Mesenchymal stem cell (in vitro differentiated cells and primary cell): Measurements from ENCODE around the gene RMRP.
A peak's percentile ranks its signal among the peaks of the same experiment; 100 is the strongest.

ENCODE experiments used
- DNase-seq: peaks from one replicate; pipeline ENCODE4 v3.0.0-alpha.2; 2013
- H2AFZ ChIP-seq: one replicate; pipeline ENCODE4 v1.6.1; 2013; ENCODE audit warnings: low read depth, mild to moderate bottlenecking, control low read depth, inconsistent platforms, low read length, moderate library complexity
- H2AK5ac ChIP-seq: 2 replicates; pipeline ENCODE4 v1.6.1; 2013; ENCODE audit warnings: low read length, moderate library complexity, mild to moderate bottlenecking, inconsistent platforms; ENCODE audit not compliant: severe bottlenecking
- H2BK120ac ChIP-seq: one replicate; pipeline ENCODE4 v1.6.1; 2013; ENCODE audit warnings: low read depth, mild to moderate bottlenecking, inconsistent platforms, low read length, moderate library complexity
- H2BK12ac ChIP-seq, 2 experiments: one replicate each; pipeline ENCODE4 v1.6.1; 2013; ENCODE audit warnings: inconsistent platforms in 2 of 2, low read length in 2 of 2, mild to moderate bottlenecking in 2 of 2, moderate library complexity in 2 of 2, control low read depth in 1 of 2
- H2BK15ac ChIP-seq: one replicate; pipeline ENCODE4 v1.6.1; 2013; ENCODE audit warnings: mild to moderate bottlenecking, low read depth, inconsistent platforms; ENCODE audit not compliant: poor library complexity, severe bottlenecking
- H2BK5ac ChIP-seq: 2 replicates; pipeline ENCODE4 v1.6.1; 2013; ENCODE audit warnings: low read depth, mild to moderate bottlenecking, low read length, control low read depth, inconsistent platforms; ENCODE audit not compliant: poor library complexity, severe bottlenecking
- H3K14ac ChIP-seq, 2 experiments: one replicate each; pipeline ENCODE4 v1.6.1; 2013; ENCODE audit warnings: inconsistent platforms in 2 of 2, low read length in 2 of 2, control low read depth in 1 of 2, mild to moderate bottlenecking in 1 of 2, moderate library complexity in 1 of 2
- H3K18ac ChIP-seq, 2 experiments: one replicate each; pipeline ENCODE4 v1.6.1; 2013; ENCODE audit warnings: inconsistent platforms in 2 of 2, low read length in 2 of 2, control low read depth in 1 of 2, low read depth in 1 of 2, mild to moderate bottlenecking in 1 of 2
- H3K23ac ChIP-seq, 2 experiments: one replicate each; pipeline ENCODE4 v1.6.1; 2013; ENCODE audit warnings: inconsistent platforms in 2 of 2, low read length in 2 of 2, mild to moderate bottlenecking in 2 of 2, moderate library complexity in 2 of 2, control low read depth in 1 of 2
- H3K27ac ChIP-seq: 2 replicates; pipeline ENCODE4 v1.5.1; 2013; ENCODE audit warnings: mild to moderate bottlenecking, moderate library complexity, low read length, control low read depth, inconsistent platforms; ENCODE audit not compliant: poor library complexity, severe bottlenecking
- H3K27me3 ChIP-seq, 2 experiments: 2 replicates each; pipeline versions ENCODE4 v1.6.1 to v1.7.0; 2013; ENCODE audit warnings: low read length in 2 of 2, mild to moderate bottlenecking in 2 of 2, moderate library complexity in 2 of 2, control low read depth in 1 of 2, inconsistent platforms in 1 of 2; ENCODE audit not compliant: control insufficient read depth in 1 of 2, insufficient read depth in 1 of 2
- H3K36me3 ChIP-seq, 2 experiments: 2 replicates each; pipeline versions ENCODE4 v1.6.1 to v1.7.0; 2013; ENCODE audit warnings: low read length in 2 of 2, control low read depth in 1 of 2, inconsistent platforms in 1 of 2, low read depth in 1 of 2, mild to moderate bottlenecking in 1 of 2; ENCODE audit not compliant: insufficient read depth in 2 of 2, control insufficient read depth in 1 of 2
- H3K4ac ChIP-seq, 2 experiments: one replicate each; pipeline ENCODE4 v1.6.1; 2013; ENCODE audit warnings: inconsistent platforms in 2 of 2, low read length in 2 of 2, mild to moderate bottlenecking in 2 of 2, moderate library complexity in 2 of 2, control low read depth in 1 of 2, low read depth in 1 of 2
- H3K4me1 ChIP-seq: 2 replicates; pipeline ENCODE4 v1.6.1; 2013; ENCODE audit warnings: low read depth, low read length, control low read depth; ENCODE audit not compliant: control insufficient read depth, insufficient read depth
- H3K4me2 ChIP-seq: 2 replicates; pipeline ENCODE4 v1.6.1; 2013; ENCODE audit warnings: low read length, mild to moderate bottlenecking, inconsistent platforms; ENCODE audit not compliant: poor library complexity, severe bottlenecking
- H3K4me3 ChIP-seq, 2 experiments: 2 replicates each; pipeline versions ENCODE4 v1.5.1 to v1.7.0; 2013; ENCODE audit warnings: low read length in 2 of 2, mild to moderate bottlenecking in 2 of 2, control low read depth in 1 of 2, low read depth in 1 of 2; ENCODE audit not compliant: insufficient read depth in 1 of 2
- H3K79me1 ChIP-seq: replicated peaks from 2 replicates; pipeline ENCODE4 v1.6.1; 2013; ENCODE audit warnings: mild to moderate bottlenecking, control low read depth, low read length, inconsistent platforms; ENCODE audit not compliant: poor library complexity, severe bottlenecking
- H3K9ac ChIP-seq: 2 replicates; pipeline ENCODE4 v1.7.0; 2013; ENCODE audit warnings: mild to moderate bottlenecking, low read length, moderate library complexity
- H3K9me3 ChIP-seq: 2 replicates; pipeline ENCODE4 v1.7.0; 2013; ENCODE audit warnings: mild to moderate bottlenecking, low read length; ENCODE audit not compliant: control insufficient read depth
- H4K8ac ChIP-seq: one replicate; pipeline ENCODE4 v1.6.1; 2013; ENCODE audit warnings: inconsistent platforms, mild to moderate bottlenecking, low read length, moderate library complexity
- H4K91ac ChIP-seq: one replicate; pipeline ENCODE4 v1.6.1; 2013; ENCODE audit warnings: mild to moderate bottlenecking, low read length, inconsistent platforms
- WGBS: methylation state at CpG from one replicate; pipeline ENCODE4 v1.1.7; 2013; ENCODE audit warnings: mixed read lengths; 5-methylcytosine and 5-hydroxymethylcytosine counted together

Gene RMRP

GRCh38 chr9:35689542-35690293 is 31.9 kb upstream of the RMRP start, which contains the start of gene TPM2:
Gene TPM2 (minus strand): TSS chr9:35689925. CDS start chr9:35689817, 108 bp downstream.
- Histone ChIP-seq H3K4me2 (peak within 1 kb of the TSS; percentile 82), H4K8ac (peak within 1 kb of the TSS; percentile 95), H3K14ac (peak within 1 kb of the TSS; percentile 48 to 98), H3K79me1 (peaks cover 2% of the 10 kb centered on the region), H3K23ac (peak within 1 kb of the TSS; percentile 67 to 86), H3K9ac (peak within 1 kb of the TSS; percentile 92), H3K4ac (peak within 1 kb of the TSS; percentile 94 to 98), H3K36me3 (peaks cover 33 to 36% of the 10 kb centered on the region in 2 experiments), H3K9me3 (no peaks in the 10 kb centered on the region), H2BK5ac (peak within 1 kb of the TSS; percentile 97), H2AFZ (peak within 1 kb of the TSS; percentile 74), H2BK15ac (peak within 1 kb of the TSS; percentile 95), H3K4me1 (peaks cover 35% of the 10 kb centered on the region), H3K27ac (peak within 1 kb of the TSS; percentile 95), H2AK5ac (peak within 1 kb of the TSS; percentile 49), H3K4me3 (peak within 1 kb of the TSS; percentile 87), H3K18ac (peak within 1 kb of the TSS; percentile 97), H3K27me3 (no peaks in the 10 kb centered on the region), H2BK120ac (peak within 1 kb of the TSS; percentile 95), H4K91ac (peak within 1 kb of the TSS; percentile 94), H2BK12ac (peak within 1 kb of the TSS; percentile 52 to 90)
- DNase-seq = peak; percentile 86
- WGBS = under 1% methylated on average over 57 of the region's 61 CpGs

GRCh38 chr9:35688558-35689541 is 31.0 kb upstream of the RMRP start:
- Histone ChIP-seq H2BK15ac (no peak overlapping the region), H3K23ac (peak overlapping the region in 1 of 2 experiments; percentile 83), H3K36me3 (peaks cover 42 to 45% of the 10 kb centered on the region in 2 experiments), H3K9me3 (no peaks in the 10 kb centered on the region), H2BK12ac (peak overlapping the region; percentile 49 to 58), H3K4me3 (peak overlapping the region; percentile 87), H2AFZ (no peak overlapping the region), H2BK120ac (peak overlapping the region; percentile 93), H3K27me3 (no peaks in the 10 kb centered on the region), H3K79me1 (peaks cover 5% of the 10 kb centered on the region), H4K8ac (peak overlapping the region; percentile 95), H3K4ac (peak overlapping the region; percentile 88 to 98), H2BK5ac (no peak overlapping the region), H3K27ac (peak overlapping the region; percentile 90), H2AK5ac (peak overlapping the region; percentile 49), H3K14ac (peak overlapping the region; percentile 48 to 98), H3K4me2 (peak overlapping the region; percentile 82), H3K9ac (peak overlapping the region; percentile 92), H3K4me1 (peaks cover 41% of the 10 kb centered on the region), H3K18ac (peak overlapping the region; percentile 84 to 96), H4K91ac (no peak overlapping the region)
- WGBS = 7% methylated on average over 10 of the region's 12 CpGs
- DNase-seq = peak; percentile 76

GRCh38 chr9:35687972-35688557 is 30.2 kb upstream of the RMRP start:
- peaks cover 5% of the 10 kb centered on the region for H3K79me1 ChIP-seq
- H3K4me1 ChIP-seq = peaks cover 41% of the 10 kb centered on the region
- no peak overlapping the region for H2AK5ac ChIP-seq
- peak overlapping the region; percentile 82 for H3K4me2 ChIP-seq
- H3K9ac ChIP-seq = peak overlapping the region; percentile 92
- no peak for DNase-seq
- no peak overlapping the region for H2BK120ac ChIP-seq
- peak overlapping the region in 1 of 2 experiments; percentile 49 for H3K14ac ChIP-seq
- H3K27ac ChIP-seq = peak overlapping the region; percentile 41
- H2BK5ac ChIP-seq = no peak overlapping the region
- 100% methylated on average over 1 of the region's 2 CpGs for WGBS
- peak overlapping the region in 1 of 2 experiments; percentile 35 for H3K23ac ChIP-seq
- H4K8ac ChIP-seq = peak overlapping the region; percentile 61
- H3K4ac ChIP-seq = peak overlapping the region in 1 of 2 experiments; percentile 34
- no peaks in the 10 kb centered on the region for H3K9me3 ChIP-seq
- peak overlapping the region; percentile 45 for H4K91ac ChIP-seq
- no peak overlapping the region for H2AFZ ChIP-seq
- peak overlapping the region in 1 of 2 experiments; percentile 58 for H2BK12ac ChIP-seq
- H3K4me3 ChIP-seq = peak overlapping the region; percentile 47 to 87
- H2BK15ac ChIP-seq = no peak overlapping the region
- peak overlapping the region in 1 of 2 experiments; percentile 84 for H3K18ac ChIP-seq
- H3K27me3 ChIP-seq = no peaks in the 10 kb centered on the region
- peaks cover 49 to 53% of the 10 kb centered on the region in 2 experiments for H3K36me3 ChIP-seq
